HCT116 (cell line): ENCODE data around the gene LSAMP.

Experiments used
- EZH2 ChIP-seq: fragments of 200-600 bp; sonication (generic); IDR thresholded peaks from 2 replicates; pipeline ENCODE4 v1.6.1; 2017; ENCODE audit warnings: antibody characterized with exemption, mixed run types
- POLR2A ChIP-seq: IDR thresholded peaks from 2 replicates; pipeline ENCODE4 v1.7.0; 2011; ENCODE audit warnings: borderline replicate concordance; ENCODE audit not compliant: insufficient read depth, insufficient read length; ENCODE audit errors: extremely low read depth
- SP1 ChIP-seq: IDR thresholded peaks from 2 replicates; pipeline ENCODE4 v1.6.1; 2012; ENCODE audit warnings: low read depth
- TF ChIP-seq, protein P1 (sequence below), 3 experiments: fragments of 200-600 bp in 1 of 3; sonication (generic) in 1 of 3; IDR thresholded peaks in 2 of 3; conservative IDR thresholded peaks in 1 of 3; 2 replicates each; pipeline ENCODE4 v1.5.1; 2012 to 2017; ENCODE audit warnings: low read depth in 2 of 3, low read length in 2 of 3, antibody characterized with exemption in 1 of 3, borderline replicate concordance in 1 of 3, control low read depth in 1 of 3, mild to moderate bottlenecking in 1 of 3, mixed read lengths in 1 of 3, mixed run types in 1 of 3, moderate library complexity in 1 of 3; ENCODE audit not compliant: insufficient read depth in 1 of 3
- TF ChIP-seq, protein P2 (sequence below): IDR thresholded peaks from 2 replicates; pipeline ENCODE4 v1.6.1; 2012

DNA sequence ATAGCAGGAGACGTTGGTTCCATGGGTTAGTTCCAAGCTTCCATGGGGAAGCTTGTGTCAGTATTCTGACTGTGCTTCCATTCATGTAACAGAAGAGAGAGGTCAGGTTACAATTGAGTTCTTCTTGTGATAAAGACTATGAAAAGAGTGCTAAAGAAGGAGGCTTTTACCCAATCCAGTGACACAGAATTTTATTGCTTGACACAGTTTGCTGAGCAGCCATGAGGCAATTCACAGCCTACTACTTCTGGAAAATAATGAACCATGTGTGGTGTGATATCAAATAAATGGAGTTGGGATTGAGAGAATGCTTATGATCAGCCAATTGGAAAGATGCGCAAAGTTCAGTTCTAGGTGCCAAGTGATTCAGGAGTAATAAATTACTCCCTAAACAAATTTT, 233.4 kb downstream of the LSAMP start:
- TF ChIP-seq POLR2A (no peak), SP1 (no peak), EZH2 (no peak)
- TF ChIP-seq, protein P1, sequence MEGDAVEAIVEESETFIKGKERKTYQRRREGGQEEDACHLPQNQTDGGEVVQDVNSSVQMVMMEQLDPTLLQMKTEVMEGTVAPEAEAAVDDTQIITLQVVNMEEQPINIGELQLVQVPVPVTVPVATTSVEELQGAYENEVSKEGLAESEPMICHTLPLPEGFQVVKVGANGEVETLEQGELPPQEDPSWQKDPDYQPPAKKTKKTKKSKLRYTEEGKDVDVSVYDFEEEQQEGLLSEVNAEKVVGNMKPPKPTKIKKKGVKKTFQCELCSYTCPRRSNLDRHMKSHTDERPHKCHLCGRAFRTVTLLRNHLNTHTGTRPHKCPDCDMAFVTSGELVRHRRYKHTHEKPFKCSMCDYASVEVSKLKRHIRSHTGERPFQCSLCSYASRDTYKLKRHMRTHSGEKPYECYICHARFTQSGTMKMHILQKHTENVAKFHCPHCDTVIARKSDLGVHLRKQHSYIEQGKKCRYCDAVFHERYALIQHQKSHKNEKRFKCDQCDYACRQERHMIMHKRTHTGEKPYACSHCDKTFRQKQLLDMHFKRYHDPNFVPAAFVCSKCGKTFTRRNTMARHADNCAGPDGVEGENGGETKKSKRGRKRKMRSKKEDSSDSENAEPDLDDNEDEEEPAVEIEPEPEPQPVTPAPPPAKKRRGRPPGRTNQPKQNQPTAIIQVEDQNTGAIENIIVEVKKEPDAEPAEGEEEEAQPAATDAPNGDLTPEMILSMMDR (IDR thresholded peaks at IDR 0.05 in 2 of 3, conservative IDR thresholded peaks at IDR 0.05 in 1 of 3; ENCODE audit: borderline replicate concordance in 1 of 3, insufficient read depth in 1 of 3, low read depth in 2 of 3, low read length in 2 of 3), result no peak
- TF ChIP-seq, protein P2, sequence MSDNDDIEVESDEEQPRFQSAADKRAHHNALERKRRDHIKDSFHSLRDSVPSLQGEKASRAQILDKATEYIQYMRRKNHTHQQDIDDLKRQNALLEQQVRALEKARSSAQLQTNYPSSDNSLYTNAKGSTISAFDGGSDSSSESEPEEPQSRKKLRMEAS, result no peak
